ENCODE measurements around the gene POLR2E.
"Not testable (repeated sequence)": the region's sequence is repeated elsewhere in the genome, so short reads cannot be mapped to it uniquely, and the experiment has no call there.

Gene POLR2E

GRCh38 chr19:1125601-1126467 is 30.7 kb upstream of the POLR2E start:
- DNase-seq, result no peak

GRCh38 chr19:1123885-1124677 is 28.9 kb upstream of the POLR2E start:
- DNase-seq, result no peak

GRCh38 chr19:1123381-1123780 is 28.2 kb upstream of the POLR2E start:
- DNase-seq, result no peak

- DNase-seq, result peak; percentile 43
Measured at GRCh38 chr19:1122972-1123363, 27.8 kb upstream of the POLR2E start.

GRCh38 chr19:1122021-1122971 is 27.1 kb upstream of the POLR2E start:
- no peak for DNase-seq

GRCh38 chr19:1121395-1121794 is 26.2 kb upstream of the POLR2E start:
- DNase-seq, result no peak

GRCh38 chr19:1119475-1120217 is 24.5 kb upstream of the POLR2E start:
- no peak for DNase-seq

GRCh38 chr19:1118999-1119398 is 23.8 kb upstream of the POLR2E start:
- no peak for DNase-seq

- DNase-seq, result no peak
Measured at GRCh38 chr19:1117654-1118053, 22.5 kb upstream of the POLR2E start.

GRCh38 chr19:1116726-1117581 is 21.8 kb upstream of the POLR2E start:
- no peak for DNase-seq

GRCh38 chr19:1115646-1116420 is 20.7 kb upstream of the POLR2E start:
- no peak for DNase-seq

GRCh38 chr19:1114728-1115127 is 19.6 kb upstream of the POLR2E start:
- DNase-seq, result not testable (repeated sequence)

GRCh38 chr19:1113986-1114483 is 18.9 kb upstream of the POLR2E start:
- no peak for DNase-seq

- peak; percentile 84 for DNase-seq
Measured at GRCh38 chr19:1113030-1113985, 18.1 kb upstream of the POLR2E start.

GRCh38 chr19:1112268-1113029 is 17.3 kb upstream of the POLR2E start:
- no peak for DNase-seq

GRCh38 chr19:1111641-1112267 is 16.6 kb upstream of the POLR2E start:
- DNase-seq, result no peak

GRCh38 chr19:1110809-1111640 is 15.8 kb upstream of the POLR2E start:
- DNase-seq, result no peak

All from stimulated activated CD4-positive, alpha-beta T cell treated with anti-CD3 and anti-CD28 coated beads, Interleukin-12 subunit alpha, Interleukin-12 subunit beta, amount 100 ng/mL, for 4 hours (primary cell).